Thyroid gland (tissue), 4 donors: ENCODE results near the gene NCF2. TPM values are rescaled to one million over a fixed set of nuclear protein-coding genes. Genes with fewer than 3 reads are reported as not detected.

ENCODE experiments used
- DNase-seq, 2 donors: peaks; one replicate each; pipeline ENCODE4 v3.0.0-alpha.2; 2019
- H3K27ac ChIP-seq, 3 donors: fragments of 200-600 bp; sonication (generic); 1 replicate in 2 of 3; 2 replicates in 1 of 3; pipeline ENCODE4 v1.5.1; 2016 to 2019; ENCODE audit warnings: mild to moderate bottlenecking in 1 of 3, moderate library complexity in 1 of 3
- H3K27me3 ChIP-seq: fragments of 200-600 bp; sonication (generic); one replicate; pipeline ENCODE4 v1.5.1; 2019
- H3K36me3 ChIP-seq, 2 donors: fragments of 200-600 bp; sonication (generic); one replicate each; pipeline ENCODE4 v1.5.1; 2016 to 2019
- H3K4me1 ChIP-seq, 2 donors: fragments of 200-600 bp; sonication (generic); one replicate each; pipeline ENCODE4 v1.5.1; 2017 to 2019
- H3K4me3 ChIP-seq, 3 donors: fragments of 200-600 bp; sonication (generic); replicated peaks in 1 of 3; 1 replicate in 2 of 3; 2 replicates in 1 of 3; pipeline ENCODE4 v1.5.1; 2016; ENCODE audit warnings: mild to moderate bottlenecking in 1 of 3
- H3K9me3 ChIP-seq: fragments of 200-600 bp; sonication (generic); one replicate; pipeline ENCODE4 v1.5.1; 2017
- POLR2A ChIP-seq, 2 donors: fragments of 450-650 bp; IDR thresholded peaks; one replicate each; pipeline ENCODE4 v1.6.1; 2017; ENCODE audit warnings: antibody characterized with exemption in 2 of 2, mild to moderate bottlenecking in 2 of 2, moderate library complexity in 1 of 2
- WGBS, 2 donors: methylation state at CpG; one replicate each; pipeline ENCODE4 v1.1.5; 2017; 5-methylcytosine and 5-hydroxymethylcytosine counted together
- intact Hi-C: fragments of 100-400 bp; cut with DNase I; formaldehyde crosslinking; loops from one replicate; pipeline ENCODE4 v1.15.1; 2023
- total RNA-seq, 4 donors: library from RNA; depleted of rRNA; stranded (reverse); fragments of >200 nt; gene quantifications; one replicate each; pipeline ENCODE4 v1.2.3, GENCODE V29; 2016
- TF ChIP-seq, protein P1 (sequence below), 6 experiments: fragments of 200-600 bp in 3 of 6; fragments of 450-650 bp in 3 of 6; sonication (generic) in 3 of 6; IDR thresholded peaks; one replicate each; pipeline ENCODE4 v1.5.1; 2016 to 2019; ENCODE audit warnings: antibody characterized with exemption in 6 of 6, mild to moderate bottlenecking in 2 of 6, inconsistent platforms in 1 of 6, moderate library complexity in 1 of 6

The NCF2 gene
- total RNA-seq, 4 donors from 2014 or later = 3.5 to 9.8 (median 4.5) TPM

DNA sequence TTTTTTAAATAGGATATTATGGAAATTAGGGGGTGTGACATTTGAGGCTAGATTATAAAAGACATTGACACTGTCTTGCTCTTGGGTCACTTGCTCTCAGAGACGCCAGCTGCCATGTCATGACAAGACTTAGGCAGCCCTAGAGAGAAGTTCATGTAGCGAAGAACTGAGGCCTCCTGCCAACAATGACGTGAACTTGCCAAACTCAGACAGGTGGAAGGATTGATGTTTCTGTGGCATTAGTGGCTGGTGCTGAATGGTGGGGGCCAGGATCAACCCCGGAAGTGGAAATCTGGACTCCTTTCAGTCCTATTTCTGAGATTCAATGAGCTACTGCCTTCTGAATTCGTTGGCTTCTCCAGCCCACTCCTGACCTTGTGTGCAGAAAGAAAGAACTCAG lies 14.7 kb downstream of the NCF2 start:
- H3K27ac ChIP-seq = no peak overlapping the region
- H3K4me3 ChIP-seq = no peak overlapping the region
- H3K36me3 ChIP-seq = no peaks in the 10 kb centered on the region
- no peak for TF ChIP-seq POLR2A (IDR thresholded peaks at IDR 0.05)
- TF ChIP-seq, protein P1, sequence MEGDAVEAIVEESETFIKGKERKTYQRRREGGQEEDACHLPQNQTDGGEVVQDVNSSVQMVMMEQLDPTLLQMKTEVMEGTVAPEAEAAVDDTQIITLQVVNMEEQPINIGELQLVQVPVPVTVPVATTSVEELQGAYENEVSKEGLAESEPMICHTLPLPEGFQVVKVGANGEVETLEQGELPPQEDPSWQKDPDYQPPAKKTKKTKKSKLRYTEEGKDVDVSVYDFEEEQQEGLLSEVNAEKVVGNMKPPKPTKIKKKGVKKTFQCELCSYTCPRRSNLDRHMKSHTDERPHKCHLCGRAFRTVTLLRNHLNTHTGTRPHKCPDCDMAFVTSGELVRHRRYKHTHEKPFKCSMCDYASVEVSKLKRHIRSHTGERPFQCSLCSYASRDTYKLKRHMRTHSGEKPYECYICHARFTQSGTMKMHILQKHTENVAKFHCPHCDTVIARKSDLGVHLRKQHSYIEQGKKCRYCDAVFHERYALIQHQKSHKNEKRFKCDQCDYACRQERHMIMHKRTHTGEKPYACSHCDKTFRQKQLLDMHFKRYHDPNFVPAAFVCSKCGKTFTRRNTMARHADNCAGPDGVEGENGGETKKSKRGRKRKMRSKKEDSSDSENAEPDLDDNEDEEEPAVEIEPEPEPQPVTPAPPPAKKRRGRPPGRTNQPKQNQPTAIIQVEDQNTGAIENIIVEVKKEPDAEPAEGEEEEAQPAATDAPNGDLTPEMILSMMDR (IDR thresholded peaks at IDR 0.05) = no peak
- H3K4me1 ChIP-seq = no peaks in the 10 kb centered on the region
- intact Hi-C loops = no loop called here
- H3K9me3 ChIP-seq = no peaks in the 10 kb centered on the region
- no peak for DNase-seq
- no peaks in the 10 kb centered on the region for H3K27me3 ChIP-seq
- 84 to 91% methylated on average over 5 of the region's 5 CpGs for WGBS, 2 donors

DNA sequence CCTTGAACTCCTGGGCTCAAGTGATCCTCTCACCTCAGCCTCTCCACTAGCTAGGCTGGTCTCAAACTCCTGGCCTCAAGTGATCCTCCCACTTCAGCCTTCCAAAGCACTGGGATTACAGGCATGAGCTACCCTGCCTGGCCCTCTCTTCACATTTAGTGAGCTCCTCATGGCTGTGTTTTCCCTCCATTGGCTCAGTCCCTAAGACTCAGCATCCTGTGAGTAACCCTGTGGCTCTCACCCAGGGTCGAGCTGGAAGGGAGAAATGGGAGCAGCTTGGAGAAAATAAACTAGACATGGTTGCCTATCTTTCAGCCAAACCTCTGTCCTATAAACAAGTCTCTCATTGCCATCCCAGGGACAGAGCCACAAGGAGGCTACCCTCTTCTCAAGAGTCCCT lies 17.5 kb downstream of the NCF2 start:
- H3K9me3 ChIP-seq = no peaks in the 10 kb centered on the region

DNA sequence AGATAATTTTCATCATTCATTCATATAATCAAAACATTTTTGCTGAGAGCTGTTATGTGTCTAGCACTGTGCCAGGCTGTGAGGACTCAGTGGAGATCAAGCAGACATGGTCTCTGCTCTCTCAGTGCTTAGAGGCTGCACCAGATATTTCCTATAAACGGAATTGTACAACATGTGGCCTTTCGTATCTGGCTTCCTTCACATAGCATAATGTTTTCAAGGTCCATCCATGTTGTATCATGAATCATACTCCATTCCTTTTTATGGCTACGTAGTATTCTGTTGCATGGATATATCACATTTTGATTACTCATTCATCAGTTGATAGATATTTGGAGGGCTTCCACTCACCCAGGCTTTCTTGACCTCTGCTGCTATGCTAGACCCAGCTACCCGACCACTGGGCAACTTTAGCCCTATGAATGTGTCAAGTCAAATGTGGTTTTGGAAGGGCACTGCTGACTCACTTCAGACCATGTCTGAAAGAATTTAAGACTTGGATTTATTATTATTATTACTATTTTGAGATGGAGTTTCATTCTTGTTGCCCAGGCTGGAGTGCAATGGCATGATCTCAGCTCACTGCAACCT lies 18.5 kb downstream of the NCF2 start:
- Histone ChIP-seq H3K4me1 (no peaks in the 10 kb centered on the region), H3K27ac (no peak overlapping the region), H3K36me3 (no peaks in the 10 kb centered on the region), H3K27me3 (no peaks in the 10 kb centered on the region), H3K9me3 (no peaks in the 10 kb centered on the region), H3K4me3 (no peak overlapping the region)
- intact Hi-C loops = no loop called here
- TF ChIP-seq, protein P1 (IDR thresholded peaks at IDR 0.05) = no peak
- no peak for TF ChIP-seq POLR2A (IDR thresholded peaks at IDR 0.05)
- DNase-seq = no peak
- 81 to 91% methylated on average over 4 of the region's 4 CpGs for WGBS, 2 donors

More for the DNA sequence above, 17.5 kb downstream of the NCF2 start:
- H3K36me3 ChIP-seq = no peaks in the 10 kb centered on the region
- H3K4me3 ChIP-seq = no peak overlapping the region
- DNase-seq = no peak
- intact Hi-C loops = no loop called here
- TF ChIP-seq POLR2A (IDR thresholded peaks at IDR 0.05) = no peak
- TF ChIP-seq, protein P1 (IDR thresholded peaks at IDR 0.05) = no peak
- no peaks in the 10 kb centered on the region for H3K4me1 ChIP-seq
- no peak overlapping the region for H3K27ac ChIP-seq
- WGBS, 2 donors = 79 to 80% methylated on average over 1 of the region's 1 CpG
- no peaks in the 10 kb centered on the region for H3K27me3 ChIP-seq

DNA sequence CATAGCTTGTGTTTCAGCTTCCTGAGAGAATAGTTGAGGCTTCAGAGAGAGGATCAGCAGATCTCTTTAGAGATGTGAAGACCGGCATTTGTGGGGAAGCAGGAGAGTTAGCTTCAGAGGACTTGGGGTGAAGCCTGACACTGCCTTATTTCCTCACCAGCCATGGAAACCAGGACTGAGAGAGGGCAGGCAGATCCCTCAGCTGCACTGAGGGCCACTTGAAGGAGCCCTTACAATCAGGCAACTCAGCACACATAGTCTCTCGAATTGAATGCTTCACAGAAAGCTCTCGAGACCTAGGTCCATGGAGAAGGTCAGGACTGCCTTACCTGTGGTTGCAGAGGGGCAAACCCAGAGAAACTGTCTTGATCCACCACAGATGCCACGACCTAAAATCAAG lies 19.8 kb downstream of the NCF2 start:
- no peak overlapping the region for H3K27ac ChIP-seq
- no peaks in the 10 kb centered on the region for H3K4me1 ChIP-seq
- WGBS, 2 donors = 63 to 84% methylated on average over 4 of the region's 4 CpGs
- no peak for DNase-seq
- no peaks in the 10 kb centered on the region for H3K9me3 ChIP-seq
- no peak overlapping the region for H3K4me3 ChIP-seq
- intact Hi-C loops = no loop called here
- H3K27me3 ChIP-seq = no peaks in the 10 kb centered on the region
- H3K36me3 ChIP-seq = no peaks in the 10 kb centered on the region
- TF ChIP-seq, protein P1 (IDR thresholded peaks at IDR 0.05) = no peak
- no peak for TF ChIP-seq POLR2A (IDR thresholded peaks at IDR 0.05)

DNA sequence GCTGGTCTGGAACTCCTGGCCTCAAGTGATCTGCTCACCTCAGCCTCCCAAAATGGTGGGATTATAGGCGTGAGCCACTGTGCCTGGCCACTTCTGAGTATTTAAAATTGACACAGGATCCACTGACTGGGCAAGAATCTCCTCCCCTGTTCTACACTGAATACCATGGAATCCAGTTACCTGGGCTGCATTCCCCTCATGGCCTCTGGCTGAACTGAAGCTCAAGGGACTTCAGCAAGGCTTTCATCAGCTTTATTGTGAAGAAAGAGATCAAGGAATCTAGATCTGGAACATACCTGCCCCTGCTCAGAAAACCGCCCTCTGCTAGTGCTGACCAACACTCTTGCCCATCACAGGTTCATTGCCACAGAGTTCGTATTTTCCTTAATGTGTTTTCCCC lies 20.5 kb downstream of the NCF2 start:
- 89 to 100% methylated on average over 3 of the region's 3 CpGs for WGBS, 2 donors
- TF ChIP-seq, protein P1 (IDR thresholded peaks at IDR 0.05) = no peak
- intact Hi-C loops = no loop called here
- no peak for DNase-seq
- Histone ChIP-seq H3K27me3 (no peaks in the 10 kb centered on the region), H3K36me3 (no peaks in the 10 kb centered on the region), H3K4me1 (no peaks in the 10 kb centered on the region), H3K27ac (no peak overlapping the region), H3K9me3 (no peaks in the 10 kb centered on the region), H3K4me3 (no peak overlapping the region)
